ENCODE measurements around the gene NIFK. TPM values are rescaled to one million over a fixed set of nuclear protein-coding genes. Genes with fewer than 3 reads are reported as not detected.
A peak's percentile ranks its signal among the peaks of the same experiment; 100 is the strongest.
"Not testable (repeated sequence)": the region's sequence is repeated elsewhere in the genome, so short reads cannot be mapped to it uniquely, and the experiment has no call there.

Gene NIFK
- total RNA-seq, 2 experiments from 2014 or later = 148 to 213 TPM

DNA sequence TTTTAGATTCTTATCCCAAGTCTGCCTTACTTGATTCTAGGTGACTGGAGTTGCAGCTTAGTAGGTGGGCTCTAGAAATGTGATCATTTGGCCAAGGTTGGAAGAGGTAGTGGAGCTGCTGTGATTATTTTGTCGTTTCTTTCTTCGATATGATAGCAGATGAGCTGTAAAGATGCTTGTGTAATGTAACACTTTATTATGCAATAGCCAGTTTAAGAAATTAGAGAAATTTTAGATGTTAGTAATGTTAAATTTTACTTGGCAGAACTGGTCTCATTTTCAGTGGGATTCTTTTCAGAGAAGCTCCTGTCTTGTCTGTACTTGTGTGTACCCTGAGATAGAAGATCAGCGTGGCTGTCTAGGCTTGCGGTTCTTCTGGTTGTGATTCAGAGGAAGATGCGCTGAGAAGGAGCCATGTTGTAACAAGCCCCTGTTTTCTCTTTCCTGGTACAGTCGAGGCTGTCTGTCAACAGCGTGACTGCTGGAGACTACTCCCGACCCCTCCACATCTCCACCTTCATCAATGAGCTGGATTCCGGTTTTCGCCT, 28.1 kb upstream of the NIFK start:
- Mint-ChIP-seq H3K27me3 (no peaks in the 10 kb centered on the region), H3K4me1 (peaks cover 5% of the 10 kb centered on the region), H3K27ac (no peak overlapping the region), H3K9me3 (ENCODE audit: low read depth) (no peaks in the 10 kb centered on the region), H3K4me3 (no peak overlapping the region), H3K36me3 (ENCODE audit: low read depth) (peaks cover 54% of the 10 kb centered on the region)
- POLR2A ChIA-PET = interaction anchor here (1.1 kb wide), 1 partner anchor 10 kb away, joined by 4 read pairs; the partner anchor contains the start of gene TSN
- ATAC-seq (no peak), DNase-seq (no peak)
- intact Hi-C loops (cut with DNase I, micrococcal nuclease) = no loop called here
- CTCF ChIA-PET = no interaction called here

DNA sequence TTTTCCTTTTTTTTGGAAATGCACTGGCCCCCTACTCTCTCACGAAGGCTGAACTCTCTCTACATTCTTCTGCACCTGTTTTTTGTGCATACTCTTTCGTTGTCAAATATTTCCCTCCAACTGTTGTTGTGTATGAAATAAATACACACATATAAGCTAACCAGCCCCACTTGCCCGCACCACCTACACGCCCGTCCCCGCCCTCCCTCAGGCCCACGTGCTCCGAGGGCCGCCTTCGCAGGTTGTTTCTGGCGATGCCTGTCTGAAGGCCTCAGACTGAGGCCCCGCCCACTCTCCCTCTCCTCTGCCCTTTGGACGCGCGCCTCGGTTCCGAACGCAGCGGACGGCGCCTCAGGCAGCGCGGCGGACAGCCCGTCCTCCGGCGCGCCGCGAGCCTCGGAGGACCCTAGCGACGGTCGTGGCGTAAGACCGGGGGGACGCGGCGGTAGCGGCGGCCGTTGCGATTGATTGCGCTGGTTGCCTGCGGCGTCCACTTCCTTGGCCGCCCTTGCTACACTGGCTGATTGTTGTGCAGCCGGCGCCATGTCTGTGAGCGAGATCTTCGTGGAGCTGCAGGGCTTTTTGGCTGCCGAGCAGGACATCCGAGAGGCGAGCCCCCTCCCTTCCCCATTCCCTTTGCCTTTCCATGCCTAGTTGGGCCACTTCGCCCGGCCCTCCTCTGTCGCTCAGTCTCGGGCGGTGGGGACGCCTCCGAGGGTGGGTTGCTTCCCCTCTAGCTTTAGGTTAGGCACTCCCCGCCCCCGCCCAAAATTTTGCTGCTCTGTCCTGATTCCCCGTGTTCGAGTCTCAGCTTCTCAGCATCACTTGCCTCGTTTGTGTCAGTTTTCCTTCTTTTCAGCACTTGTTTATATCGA, 18.8 kb upstream of the NIFK start, which contains the start of gene TSN:
Gene TSN, plus strand, starts transcription at position 415 of the 875 bp plus-strand sequence. Its CDS starts 129 bp downstream, at position 544.
- Mint-ChIP-seq H3K9me3 (ENCODE audit: low read depth) (no peaks in the 10 kb centered on the region), H3K27ac (peak within 1 kb of the TSS; percentile 93), H3K27me3 (no peaks in the 10 kb centered on the region), H3K4me1 (peaks cover 30% of the 10 kb centered on the region), H3K4me3 (peak within 1 kb of the TSS; percentile 98), H3K36me3 (ENCODE audit: low read depth) (peaks cover 22% of the 10 kb centered on the region)
- ATAC-seq = peak; percentile 100
- peak; percentile 99 for DNase-seq
- ChIA-PET CTCF (interaction anchor here (0.5 to 1.3 kb wide), 2 partner anchors 37 to 274 kb away, joined by 4 to 5 read pairs; no protein-coding TSS in a partner anchor), POLR2A (interaction anchor here (0.7 to 1.5 kb wide), 5 partner anchors 9 to 224 kb away, joined by 3 to 8 read pairs (median 4); partner anchors contain the start of genes NIFK and RNU4ATAC)
- intact Hi-C loops (cut with DNase I, micrococcal nuclease) = loop anchor here (1.0 to 10.0 kb wide), 10 partner anchors 18 to 681 kb away; partner anchors contain the start of genes CLASP1 (in 1 of the 2), NIFK (in 1 of the 2) and RNU4ATAC (in 1 of the 2)

DNA sequence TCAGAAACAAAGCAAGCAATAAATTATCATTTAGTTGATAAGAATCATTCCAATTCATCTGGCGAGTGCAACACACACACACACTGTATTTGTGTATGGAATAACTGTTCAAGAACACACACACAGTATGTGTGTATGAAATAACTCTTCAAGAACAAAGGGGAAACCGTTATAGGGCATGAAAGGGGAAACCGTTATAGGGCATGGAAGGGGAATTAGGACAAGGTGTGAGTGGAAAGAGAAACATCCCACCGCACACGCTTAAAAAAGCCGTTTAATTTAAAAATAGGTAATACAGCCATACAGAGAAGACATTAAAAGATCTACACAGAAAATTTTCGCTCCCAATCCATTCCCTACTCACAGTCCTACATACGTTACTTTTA, 18.2 kb upstream of the NIFK start:
- Mint-ChIP-seq H3K27ac (peak overlapping the region; percentile 87), H3K9me3 (ENCODE audit: low read depth) (no peaks in the 10 kb centered on the region), H3K4me1 (peaks cover 26% of the 10 kb centered on the region), H3K27me3 (no peaks in the 10 kb centered on the region), H3K4me3 (peak overlapping the region; percentile 98), H3K36me3 (ENCODE audit: low read depth) (peaks cover 19% of the 10 kb centered on the region)
- DNase-seq (no peak), ATAC-seq (no peak)
- ChIA-PET CTCF (interaction anchor here (1.3 kb wide), 1 partner anchor 37 kb away, joined by 4 read pairs; no protein-coding TSS in a partner anchor), POLR2A (interaction anchor here (0.7 to 1.5 kb wide), 5 partner anchors 10 to 224 kb away, joined by 3 to 8 read pairs (median 4); partner anchors contain the start of genes NIFK and RNU4ATAC)
- intact Hi-C loops (cut with DNase I, micrococcal nuclease) = loop anchor here (1.0 to 10.0 kb wide), 10 partner anchors 18 to 680 kb away; partner anchors contain the start of genes CLASP1 (in 1 of the 2), NIFK (in 1 of the 2) and RNU4ATAC (in 1 of the 2)

DNA sequence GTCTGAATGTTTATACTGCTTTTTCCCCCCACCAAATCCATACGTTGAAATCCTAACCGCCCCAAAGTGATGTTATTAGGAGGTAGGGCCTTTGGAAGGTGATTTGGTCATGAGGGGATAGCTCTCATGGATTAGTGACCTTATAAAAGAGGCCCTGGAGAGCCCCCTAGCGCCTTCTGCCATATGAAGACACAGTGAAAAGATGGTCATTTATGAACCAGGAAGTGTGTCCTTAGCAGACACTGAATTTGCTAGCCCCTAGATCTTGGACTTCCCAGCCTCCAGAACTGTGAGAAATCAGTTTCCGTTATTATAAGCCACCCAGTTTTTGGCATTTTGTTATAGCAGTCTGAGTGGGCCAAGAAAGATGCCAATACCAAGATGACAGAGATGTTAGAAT, 11.5 kb upstream of the NIFK start:
- no peaks in the 10 kb centered on the region for H3K9me3 Mint-ChIP-seq (ENCODE audit: low read depth)
- no peak overlapping the region for H3K4me3 Mint-ChIP-seq
- H3K27me3 Mint-ChIP-seq = no peaks in the 10 kb centered on the region
- H3K27ac Mint-ChIP-seq = no peak overlapping the region
- ChIA-PET CTCF (interaction anchor here (1.0 kb wide), 1 partner anchor 251 kb away, joined by 3 read pairs; no protein-coding TSS in a partner anchor), POLR2A (interaction anchor here (0.6 kb wide), 1 partner anchor 1312 kb away, joined by 3 read pairs; no protein-coding TSS in a partner anchor)
- H3K4me1 Mint-ChIP-seq = peaks cover 12% of the 10 kb centered on the region
- DNase-seq (no peak), ATAC-seq (no peak)
- intact Hi-C loops (cut with DNase I, micrococcal nuclease) = no loop called here
- H3K36me3 Mint-ChIP-seq (ENCODE audit: low read depth) = no peaks in the 10 kb centered on the region

DNA sequence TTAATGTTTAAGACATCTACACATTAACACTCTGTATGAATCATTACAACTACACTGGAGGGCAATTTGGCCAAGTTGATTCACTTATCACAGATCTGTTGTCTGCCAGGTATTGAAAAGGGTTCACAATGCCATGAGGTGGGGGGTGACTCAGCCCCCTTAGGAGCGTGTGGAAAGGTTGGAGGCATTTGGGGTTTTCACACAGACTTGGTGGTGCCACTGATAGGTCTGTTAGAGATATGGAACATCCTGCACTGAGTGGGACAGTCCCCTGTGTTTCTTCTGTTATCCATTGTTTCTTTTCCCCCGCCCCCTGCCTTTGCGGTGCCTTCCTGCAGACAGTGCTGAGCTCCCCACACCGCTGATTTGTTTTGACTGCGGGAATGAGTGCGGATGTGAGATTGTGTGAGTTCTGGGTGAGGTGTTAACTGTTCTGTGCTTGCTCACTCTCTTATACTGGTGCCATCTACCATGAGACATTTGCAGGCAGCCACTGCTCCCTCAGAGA, 9.4 kb upstream of the NIFK start:
- Mint-ChIP-seq H3K9me3 (ENCODE audit: low read depth) (no peaks in the 10 kb centered on the region), H3K4me3 (no peak overlapping the region), H3K27ac (peak overlapping the region; percentile 72), H3K36me3 (ENCODE audit: low read depth) (no peaks in the 10 kb centered on the region), H3K4me1 (peaks cover 12% of the 10 kb centered on the region), H3K27me3 (no peaks in the 10 kb centered on the region)
- ATAC-seq (peak; percentile 94), DNase-seq (peak; percentile 69)
- ChIA-PET POLR2A (interaction anchor here (0.6 kb wide), 1 partner anchor 394 kb away, joined by 3 read pairs; no protein-coding TSS in a partner anchor), CTCF (interaction anchor here (0.6 to 1.1 kb wide), 3 partner anchors 24 to 343 kb away, joined by 3 read pairs; no protein-coding TSS in a partner anchor)
- intact Hi-C loops (cut with DNase I, micrococcal nuclease) = no loop called here

DNA sequence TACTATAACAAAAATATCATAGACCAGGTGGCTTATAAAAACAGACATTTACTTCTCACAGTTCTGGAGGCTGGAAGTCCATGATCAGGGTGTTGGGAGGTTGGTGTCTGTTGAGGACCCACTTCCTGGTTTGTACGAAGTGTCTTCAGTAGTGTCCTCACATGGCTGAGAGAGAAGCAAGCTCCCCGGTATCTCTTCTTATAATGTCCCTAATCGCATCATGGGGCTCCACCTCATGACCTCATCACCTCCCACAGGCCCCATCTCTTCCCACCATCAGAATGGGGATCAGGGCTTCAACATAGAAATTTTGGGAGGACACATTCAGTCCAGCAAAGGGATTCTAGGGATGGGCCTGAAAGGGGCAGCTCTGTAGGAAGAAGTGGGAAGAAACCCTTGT, 4.8 kb upstream of the NIFK start:
- Mint-ChIP-seq H3K27me3 (no peaks in the 10 kb centered on the region), H3K9me3 (ENCODE audit: low read depth) (no peaks in the 10 kb centered on the region), H3K4me3 (no peak overlapping the region), H3K36me3 (ENCODE audit: low read depth) (peaks cover 2% of the 10 kb centered on the region), H3K4me1 (peaks cover 24% of the 10 kb centered on the region), H3K27ac (no peak overlapping the region)
- intact Hi-C loops (cut with DNase I, micrococcal nuclease) = no loop called here
- ChIA-PET POLR2A (no interaction called here), CTCF (no interaction called here)
- ATAC-seq = no peak
- no peak for DNase-seq

DNA sequence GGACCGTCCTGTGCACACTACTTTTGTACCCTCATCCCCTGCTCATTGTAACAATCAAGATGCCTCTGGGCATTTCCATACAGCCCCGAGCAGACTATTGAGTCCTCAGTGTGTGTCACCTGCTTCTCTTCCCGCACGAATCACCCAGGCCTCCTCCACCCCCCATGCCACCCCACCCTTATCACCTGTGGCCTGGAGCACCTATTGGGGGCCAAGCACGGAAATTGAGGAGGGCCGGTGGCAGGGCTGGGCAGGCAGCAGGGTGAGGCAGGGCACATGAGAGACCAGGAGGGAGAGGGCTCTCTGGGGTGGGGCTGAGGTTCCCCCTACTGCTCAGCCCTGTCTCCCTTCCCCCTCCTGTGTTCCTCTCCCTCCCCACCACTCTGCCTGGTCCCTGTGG, 4.3 kb upstream of the NIFK start:
- Mint-ChIP-seq H3K4me1 (peaks cover 19% of the 10 kb centered on the region), H3K27me3 (no peaks in the 10 kb centered on the region), H3K4me3 (no peak overlapping the region), H3K9me3 (ENCODE audit: low read depth) (no peaks in the 10 kb centered on the region), H3K36me3 (ENCODE audit: low read depth) (peaks cover 7% of the 10 kb centered on the region), H3K27ac (no peak overlapping the region)
- ChIA-PET POLR2A (no interaction called here), CTCF (no interaction called here)
- DNase-seq = no peak
- intact Hi-C loops (cut with DNase I, micrococcal nuclease) = no loop called here
- no peak for ATAC-seq

DNA sequence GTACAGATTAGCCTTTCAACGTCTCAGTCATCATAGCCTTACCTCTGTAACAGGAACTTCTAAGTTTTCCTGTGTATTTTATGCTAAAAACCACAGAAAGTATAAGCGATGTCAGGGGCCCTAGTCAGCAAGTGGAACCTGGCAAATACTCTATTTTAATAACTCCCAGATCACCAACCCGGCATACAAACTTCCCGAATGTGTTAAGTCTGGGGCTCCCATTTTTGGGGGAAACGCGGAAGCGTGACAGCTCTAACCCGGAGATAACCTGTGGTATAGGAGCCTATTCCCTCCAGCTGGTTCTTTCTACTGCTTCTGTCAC, 574 bp downstream of the NIFK start:
- ChIA-PET POLR2A (interaction anchor here (0.5 to 2.4 kb wide), 7 partner anchors 10 to 255 kb away, joined by 3 to 42 read pairs (median 3); partner anchors contain the start of genes CLASP1 and RNU4ATAC), CTCF (interaction anchor here (1.0 to 2.8 kb wide), 3 partner anchors 12 to 205 kb away, joined by 4 to 15 read pairs (median 4); partner anchors contain the start of gene RNU4ATAC)
- DNase-seq = no peak
- H3K27me3 Mint-ChIP-seq = no peaks in the 10 kb centered on the region
- H3K4me3 Mint-ChIP-seq = peak overlapping the region; percentile 83
- H3K27ac Mint-ChIP-seq = peak overlapping the region; percentile 97
- intact Hi-C loops (cut with DNase I, micrococcal nuclease) = loop anchor here (1.0 to 5.0 kb wide), 9 partner anchors 14 to 1979 kb away; partner anchors contain the start of genes CLASP1 (in 1 of the 2), PTPN4 (in 1 of the 2), RNU4ATAC (in 1 of the 2) and TSN (in 1 of the 2)
- H3K9me3 Mint-ChIP-seq (ENCODE audit: low read depth) = no peaks in the 10 kb centered on the region
- peaks cover 40% of the 10 kb centered on the region for H3K36me3 Mint-ChIP-seq (ENCODE audit: low read depth)
- ATAC-seq = no peak
- peaks cover 46% of the 10 kb centered on the region for H3K4me1 Mint-ChIP-seq

DNA sequence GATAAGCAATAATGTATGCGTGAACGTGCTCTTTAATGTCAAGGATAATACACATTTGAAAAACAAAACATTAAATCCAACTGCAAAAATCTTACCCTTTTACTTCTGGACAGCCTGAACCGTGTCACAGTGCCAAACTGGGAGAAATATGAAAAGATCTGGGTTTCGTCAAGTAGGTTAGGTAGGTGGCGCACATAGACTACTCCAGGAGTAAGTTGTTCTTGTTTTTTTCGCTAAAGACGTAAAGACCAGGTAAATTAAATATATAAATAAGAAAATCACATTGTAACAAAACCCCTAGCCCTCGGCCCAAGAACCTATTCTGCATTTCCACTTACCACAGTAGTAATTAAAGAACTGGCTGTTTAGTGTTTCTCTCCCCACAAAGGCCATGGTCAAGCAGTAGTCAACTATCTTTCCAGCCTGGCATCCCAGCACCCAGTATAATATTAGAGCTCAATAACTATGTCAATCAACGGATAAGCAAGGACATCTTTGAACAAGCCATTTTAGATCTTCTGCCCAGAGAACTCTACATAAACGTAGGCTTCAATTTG, 1.1 kb downstream of the NIFK start:
- Mint-ChIP-seq H3K4me1 (peaks cover 50% of the 10 kb centered on the region), H3K36me3 (ENCODE audit: low read depth) (peaks cover 45% of the 10 kb centered on the region), H3K27ac (peak overlapping the region; percentile 97), H3K4me3 (peak overlapping the region; percentile 83), H3K9me3 (ENCODE audit: low read depth) (no peaks in the 10 kb centered on the region), H3K27me3 (no peaks in the 10 kb centered on the region)
- DNase-seq (no peak), ATAC-seq (no peak)
- intact Hi-C loops (cut with DNase I, micrococcal nuclease) = loop anchor here (1.0 to 5.0 kb wide), 9 partner anchors 13 to 1978 kb away; partner anchors contain the start of genes CLASP1 (in 1 of the 2), PTPN4 (in 1 of the 2), RNU4ATAC (in 1 of the 2) and TSN (in 1 of the 2)
- CTCF ChIA-PET = interaction anchor here (1.1 to 2.8 kb wide), 3 partner anchors 11 to 213 kb away, joined by 3 to 15 read pairs (median 4); no protein-coding TSS in a partner anchor
- POLR2A ChIA-PET = interaction anchor here (1.0 to 2.4 kb wide), 4 partner anchors 21 to 204 kb away, joined by 3 to 42 read pairs (median 6); partner anchors contain the start of genes CLASP1 and RNU4ATAC

DNA sequence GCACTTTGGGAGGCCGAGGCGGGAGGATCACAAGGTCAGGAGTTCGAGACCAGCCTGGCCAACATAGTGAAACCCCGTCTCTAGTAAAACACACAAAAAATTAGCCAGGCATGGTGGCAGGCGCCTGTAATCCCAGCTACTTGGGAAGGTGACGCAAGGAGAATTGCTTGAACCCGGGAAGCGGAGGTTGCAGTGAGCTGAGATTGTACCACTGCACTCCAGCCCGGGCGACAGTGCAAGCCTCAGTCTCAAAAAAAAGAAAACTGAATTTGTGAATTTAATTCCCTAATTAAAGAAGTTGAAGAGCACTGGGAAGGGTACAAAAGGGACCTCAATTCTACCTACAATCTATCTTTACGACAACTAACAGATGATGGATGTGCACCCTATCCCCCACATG, 2.1 kb downstream of the NIFK start:
- ATAC-seq; H3K9me3 Mint-ChIP-seq (ENCODE audit: low read depth); H3K27ac Mint-ChIP-seq; H3K27me3 Mint-ChIP-seq; intact Hi-C loops (cut with DNase I, micrococcal nuclease); DNase-seq: not testable (repeated sequence)
- peaks cover 55% of the 10 kb centered on the region for H3K36me3 Mint-ChIP-seq (ENCODE audit: low read depth)
- POLR2A ChIA-PET = interaction anchor here (1.0 kb wide), 1 partner anchor 9 kb away, joined by 4 read pairs; no protein-coding TSS in a partner anchor
- H3K4me1 Mint-ChIP-seq = peaks cover 55% of the 10 kb centered on the region
- CTCF ChIA-PET = interaction anchor here (0.6 to 2.8 kb wide), 4 partner anchors 10 to 212 kb away, joined by 3 to 15 read pairs (median 3); no protein-coding TSS in a partner anchor
- peak overlapping the region; percentile 83 for H3K4me3 Mint-ChIP-seq

Measured in activated CD4-positive, alpha-beta T cell treated with anti-CD3 and anti-CD28 coated beads for 36 hours (primary cell).